Activated CD8-positive, alpha-beta memory T cell treated with anti-CD3 and anti-CD28 coated beads, Interleukin-2, amount 10 ng/mL, durations not matched to agents 7 days and 5 days (primary cell): Measurements from ENCODE around the gene MYBPC2. TPM values are rescaled to one million over a fixed set of nuclear protein-coding genes. Genes with fewer than 3 reads are reported as not detected.

Source experiments
- ATAC-seq: fragments of 150-1000 bp; cut with Tn5 transposase; one replicate; pipeline ENCODE4 v1.10.0; 2021; ENCODE audit warnings: moderate library complexity
- CTCF ChIA-PET: fragments of 350-600 bp; sonication (Branson Sonifier 250); formaldehyde crosslinking; loops from one replicate; lab custom pipeline; 2021; ENCODE audit warnings: antibody characterized with exemption; lab: Charles Lee
- DNase-seq: peaks from one replicate; pipeline ENCODE4 v3.0.0-alpha.2; 2020
- H3K27ac Mint-ChIP-seq: one replicate; pipeline ENCODE4 v1.8.0; 2021; ENCODE audit warnings: mild to moderate bottlenecking, mixed read lengths
- H3K27me3 Mint-ChIP-seq: one replicate; pipeline ENCODE4 v1.8.0; 2021; ENCODE audit warnings: mixed read lengths
- H3K36me3 Mint-ChIP-seq: one replicate; pipeline ENCODE4 v1.8.0; 2021; ENCODE audit warnings: mild to moderate bottlenecking, mixed read lengths
- H3K4me1 Mint-ChIP-seq: one replicate; pipeline ENCODE4 v1.8.0; 2021; ENCODE audit warnings: mixed read lengths
- H3K4me3 Mint-ChIP-seq: one replicate; pipeline ENCODE4 v1.8.0; 2021; ENCODE audit warnings: mild to moderate bottlenecking, moderate library complexity, mixed read lengths
- H3K9me3 Mint-ChIP-seq: one replicate; pipeline ENCODE4 v1.8.0; 2022; ENCODE audit warnings: low read depth, mixed read lengths
- total RNA-seq, 2 experiments: library from RNA; stranded (reverse); gene quantifications; one replicate each; pipeline ENCODE4 v1.2.3, GENCODE V29; 2021

The MYBPC2 gene
- total RNA-seq, 2 experiments from 2014 or later: not detected

- peak overlapping the region; percentile 93 for H3K4me3 Mint-ChIP-seq
- peaks cover 15% of the 10 kb centered on the region for H3K4me1 Mint-ChIP-seq
- CTCF ChIA-PET: interaction anchor here (1.5 to 2.9 kb wide), 5 partner anchors 33 to 155 kb away, joined by 4 to 13 read pairs (median 6); no protein-coding TSS in a partner anchor
- H3K27me3 Mint-ChIP-seq: peaks cover 11% of the 10 kb centered on the region
- H3K9me3 Mint-ChIP-seq: no peaks in the 10 kb centered on the region
- no peak for DNase-seq
- ATAC-seq: no peak
- no peak overlapping the region for H3K27ac Mint-ChIP-seq
- H3K36me3 Mint-ChIP-seq: no peaks in the 10 kb centered on the region
Observed at GRCh38 chr19:50512112-50512998, 79.7 kb downstream of the MYBPC2 start.

- Mint-ChIP-seq H3K9me3 (no peaks in the 10 kb centered on the region), H3K4me3 (no peak overlapping the region), H3K4me1 (peaks cover 15% of the 10 kb centered on the region), H3K36me3 (no peaks in the 10 kb centered on the region), H3K27me3 (peaks cover 11% of the 10 kb centered on the region), H3K27ac (no peak overlapping the region)
- no peak for DNase-seq
- no peak for ATAC-seq
- CTCF ChIA-PET: interaction anchor here (0.5 to 2.9 kb wide), 2 partner anchors 153 to 156 kb away, joined by 3 to 13 read pairs; no protein-coding TSS in a partner anchor
Observed at GRCh38 chr19:50512999-50513745, 80.5 kb downstream of the MYBPC2 start.

GRCh38 chr19:50513746-50514345 lies 81.2 kb downstream of the MYBPC2 start, which contains the start of gene ASPDH:
Gene ASPDH, minus strand, starts transcription at chr19:50513913. Its CDS starts 90 bp downstream, at chr19:50513823.
- CTCF ChIA-PET: interaction anchor here (0.5 kb wide), 1 partner anchor 152 kb away, joined by 3 read pairs; no protein-coding TSS in a partner anchor
- H3K27ac Mint-ChIP-seq: no peak within 1 kb of the TSS
- no peak within 1 kb of the TSS for H3K4me3 Mint-ChIP-seq
- no peaks in the 10 kb centered on the region for H3K36me3 Mint-ChIP-seq
- ATAC-seq (no peak), DNase-seq (no peak)
- H3K27me3 Mint-ChIP-seq: peaks cover 11% of the 10 kb centered on the region
- H3K9me3 Mint-ChIP-seq: no peaks in the 10 kb centered on the region
- peaks cover 13% of the 10 kb centered on the region for H3K4me1 Mint-ChIP-seq

- CTCF ChIA-PET: no interaction called here
- Mint-ChIP-seq H3K9me3 (no peaks in the 10 kb centered on the region), H3K4me1 (peaks cover 10% of the 10 kb centered on the region), H3K27ac (no peak overlapping the region), H3K4me3 (no peak overlapping the region), H3K36me3 (no peaks in the 10 kb centered on the region), H3K27me3 (peaks cover 11% of the 10 kb centered on the region)
- no peak for ATAC-seq
- DNase-seq: no peak
Observed at GRCh38 chr19:50514346-50515167, 81.9 kb downstream of the MYBPC2 start.

- peaks cover 10% of the 10 kb centered on the region for H3K4me1 Mint-ChIP-seq
- DNase-seq (no peak), ATAC-seq (no peak)
- H3K36me3 Mint-ChIP-seq: no peaks in the 10 kb centered on the region
- CTCF ChIA-PET: no interaction called here
- H3K9me3 Mint-ChIP-seq: no peaks in the 10 kb centered on the region
- H3K27me3 Mint-ChIP-seq: peaks cover 11% of the 10 kb centered on the region
- H3K4me3 Mint-ChIP-seq: no peak overlapping the region
- H3K27ac Mint-ChIP-seq: no peak overlapping the region
Observed at GRCh38 chr19:50515168-50515561, 82.5 kb downstream of the MYBPC2 start.

Other genes starting within 250 kb of the MYBPC2 start
- gene MYH14, start 229.3 kb upstream of the MYBPC2 start, total RNA-seq: not detected
- gene KCNC3, start 103.5 kb upstream of the MYBPC2 start, total RNA-seq: 1 to 10 TPM; 1.3 to 2.3 TPM
- gene NAPSA, start 67.3 kb upstream of the MYBPC2 start, total RNA-seq: 1 to 10 TPM; 5.3 to 8.8 TPM
- gene NR1H2, start 56.4 kb upstream of the MYBPC2 start, total RNA-seq: 10 to 100 TPM; 62.2 to 69.8 TPM
- gene POLD1, start 48.5 kb upstream of the MYBPC2 start, total RNA-seq: 100 to 1,000 TPM; 158 to 215 TPM
- under 1 TPM; 0.23 to 0.66 TPM for gene SPIB, start 14.0 kb upstream of the MYBPC2 start, total RNA-seq
- 10 to 100 TPM; 47.8 to 57.2 TPM for gene EMC10, start 43.6 kb downstream of the MYBPC2 start, total RNA-seq
- not detected for gene GARIN5A, start 44.0 kb downstream of the MYBPC2 start, total RNA-seq
- 10 to 100 TPM; 40.2 to 41.7 TPM for gene JOSD2, start 78.3 kb downstream of the MYBPC2 start, total RNA-seq
- gene ASPDH, start 81.0 kb downstream of the MYBPC2 start, total RNA-seq: not detected
- gene LRRC4B, start 135.5 kb downstream of the MYBPC2 start, total RNA-seq: not detected
- not detected for gene SYT3, start 207.0 kb downstream of the MYBPC2 start, total RNA-seq
- under 1 TPM in 1 of 2 experiments, not detected in 1; 0.70 TPM for gene C19orf81, start 216.6 kb downstream of the MYBPC2 start, total RNA-seq